GM21367 (cell line): ENCODE data around the gene BBX.
"Not testable (repeated sequence)": the region's sequence is repeated elsewhere in the genome, so short reads cannot be mapped to it uniquely, and the experiment has no call there.

Experiments
- ATAC-seq: cut with Tn5 transposase; IDR thresholded peaks from one replicate; pipeline ENCODE4 v1.9.1; 2021; ENCODE audit not compliant: unreplicated experiment

Gene BBX

DNA sequence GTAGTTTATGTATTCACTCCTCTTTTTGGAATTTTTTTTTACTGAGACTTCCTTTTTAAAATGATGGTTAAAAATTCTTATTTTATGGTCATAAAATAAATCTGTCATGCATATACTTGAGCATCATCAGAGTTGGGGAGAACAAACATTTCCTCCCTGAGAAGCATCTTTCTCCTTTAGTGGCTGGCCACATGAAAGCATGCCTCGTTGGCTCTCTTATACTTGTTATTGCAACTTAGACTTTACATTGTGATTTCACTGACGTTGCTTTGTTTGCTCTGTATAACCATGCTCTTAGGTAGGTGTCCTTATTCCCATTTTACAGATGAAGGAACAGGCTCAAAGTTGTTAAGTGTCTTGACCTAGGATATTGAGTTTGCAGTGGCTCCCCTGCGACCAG is 18.1 kb downstream of the BBX start:
- ATAC-seq, result no peak

- ATAC-seq, result no peak
These were observed 19.9 kb downstream of the BBX start for GRCh38 chr3:107542665-107543064.

DNA sequence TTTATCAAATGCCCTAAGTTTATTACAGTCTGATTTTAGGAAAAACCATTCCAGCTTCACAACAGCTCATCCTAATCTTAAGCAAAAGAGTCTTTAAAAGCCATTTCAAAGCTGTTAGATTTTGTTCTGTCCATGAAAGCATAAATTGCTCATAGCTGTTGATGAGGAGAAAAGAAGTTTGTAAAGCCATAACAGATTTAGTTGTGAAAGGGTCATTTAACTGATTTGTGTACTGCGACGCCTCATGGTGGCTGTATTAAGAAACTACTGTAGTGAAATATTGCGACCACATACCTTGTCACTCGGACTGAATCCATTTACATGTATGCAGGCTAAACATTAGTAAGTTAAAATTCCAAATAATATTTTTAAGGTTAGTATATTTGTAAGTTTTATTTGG is 20.9 kb downstream of the BBX start:
- no peak for ATAC-seq

DNA sequence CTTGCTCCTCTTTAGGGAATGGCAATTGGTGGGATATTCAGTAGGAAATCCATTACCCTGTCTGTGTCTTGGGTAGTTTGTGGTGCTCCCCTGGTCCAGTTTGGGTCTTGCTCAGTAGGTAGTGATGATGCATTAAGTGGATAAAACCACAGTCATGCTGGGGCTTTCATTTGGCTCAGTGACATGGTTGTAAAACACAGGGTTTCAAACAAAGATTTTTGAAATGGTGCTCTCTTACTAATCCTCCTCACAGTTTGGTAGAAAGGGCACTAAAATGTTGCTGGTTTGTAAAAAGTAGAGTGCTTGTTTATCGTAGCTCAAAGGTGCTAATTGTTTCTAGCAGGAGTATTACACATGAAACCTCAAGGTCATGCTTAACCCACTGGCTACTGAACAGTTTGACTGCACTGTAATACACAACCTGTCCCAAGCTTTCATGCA is 22.9 kb downstream of the BBX start:
- ATAC-seq, result no peak

DNA sequence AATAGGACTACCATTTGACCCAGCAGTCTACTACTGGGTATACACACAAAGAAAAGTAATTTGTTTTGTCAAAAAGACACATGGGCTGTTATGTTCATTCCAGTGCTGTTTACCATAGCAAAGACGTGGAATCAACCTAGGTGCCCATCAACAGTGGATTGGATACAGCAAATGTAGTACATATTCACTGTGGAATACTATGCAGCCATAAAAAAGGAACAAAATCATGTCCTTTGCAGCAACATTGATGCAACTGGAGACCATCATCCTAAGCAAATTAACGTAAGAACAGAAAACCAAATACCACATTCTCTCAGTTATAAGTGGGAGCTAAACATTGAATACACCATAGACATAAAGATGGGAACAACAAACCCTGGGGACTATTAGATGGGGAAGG is 25.8 kb downstream of the BBX start:
- ATAC-seq, result no peak

DNA sequence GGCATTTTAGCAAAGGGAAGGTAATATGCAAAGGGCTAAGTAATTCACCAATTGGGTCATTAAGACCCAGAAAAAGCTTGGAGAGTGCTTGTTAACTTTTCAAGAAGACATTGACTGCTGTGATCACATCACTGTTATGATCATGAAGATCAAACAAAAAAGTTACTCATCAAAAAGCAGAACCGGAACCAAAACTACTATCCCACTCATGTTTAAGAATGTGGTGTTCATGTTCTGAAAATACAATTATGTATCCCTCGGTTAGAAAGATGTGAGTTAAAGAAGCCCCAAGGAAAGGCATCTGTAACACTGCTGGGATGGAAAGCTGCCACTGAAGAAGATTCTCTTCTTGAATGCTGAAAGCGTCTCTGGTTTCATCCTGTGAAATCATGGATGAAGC is 32.6 kb downstream of the BBX start:
- no peak for ATAC-seq

DNA sequence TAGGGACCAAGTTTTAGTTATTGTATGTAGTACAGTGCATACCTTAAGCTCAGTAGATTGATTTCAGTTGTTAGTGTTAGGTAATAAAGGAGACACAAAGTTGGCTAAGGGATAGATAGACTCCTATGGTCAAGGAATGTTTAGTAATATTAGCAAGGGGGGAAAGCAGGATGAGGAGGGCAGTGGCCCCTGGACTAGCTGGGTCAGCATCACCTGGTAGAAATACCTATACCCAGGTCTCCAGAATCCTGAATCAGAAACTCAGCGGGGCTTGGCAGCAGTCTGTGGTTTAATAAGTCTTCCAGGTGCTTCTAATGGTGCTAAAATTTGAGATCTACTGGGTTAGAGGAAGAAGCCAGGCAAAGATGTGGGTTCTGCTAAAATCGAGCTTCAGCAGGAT is 35.0 kb downstream of the BBX start:
- no peak for ATAC-seq

GRCh38 chr3:107560166-107560565 is 37.4 kb downstream of the BBX start:
- ATAC-seq, result no peak

DNA sequence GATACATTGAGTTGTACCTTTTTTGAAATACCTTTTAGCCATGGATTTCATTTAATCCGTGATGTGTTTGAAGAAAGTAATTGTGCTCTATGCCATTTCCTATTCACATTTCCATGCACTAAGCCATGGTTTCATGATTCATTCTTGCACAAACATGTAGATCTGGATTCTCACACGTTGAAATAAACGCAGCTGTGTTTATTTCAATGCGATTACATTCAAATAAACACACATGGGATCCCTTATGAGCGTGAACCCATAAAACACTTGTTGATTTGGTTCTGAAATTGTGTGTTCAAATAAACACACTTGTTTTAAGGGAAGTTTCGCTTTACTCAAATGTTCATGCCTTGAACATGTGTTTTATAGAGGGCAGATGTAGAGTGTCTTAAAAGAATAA is 39.2 kb downstream of the BBX start:
- ATAC-seq, result no peak

GRCh38 chr3:107562969-107563529 is 40.3 kb downstream of the BBX start:
- ATAC-seq, result no peak

DNA sequence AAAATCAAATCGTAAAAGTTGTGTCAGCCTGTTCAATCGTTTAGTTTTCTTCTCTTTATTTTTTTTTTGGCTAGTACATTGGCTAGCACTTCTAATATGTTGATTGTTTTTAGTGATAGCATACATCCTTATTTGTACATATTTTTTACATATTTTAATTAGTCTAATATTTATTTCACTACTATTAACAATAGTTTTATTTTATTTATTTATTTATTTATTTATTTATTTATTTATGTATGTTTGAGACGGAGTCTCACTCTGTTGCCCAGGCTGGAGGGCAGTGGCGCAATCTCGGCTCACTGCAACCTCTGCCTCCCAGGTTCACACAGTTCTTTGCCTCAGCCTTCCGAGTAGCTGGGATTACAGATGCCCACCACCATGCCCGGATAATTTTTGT is 42.5 kb downstream of the BBX start:
- not testable (repeated sequence) for ATAC-seq

- not testable (repeated sequence) for ATAC-seq
These were observed 48.3 kb downstream of the BBX start for GRCh38 chr3:107571089-107571488.

DNA sequence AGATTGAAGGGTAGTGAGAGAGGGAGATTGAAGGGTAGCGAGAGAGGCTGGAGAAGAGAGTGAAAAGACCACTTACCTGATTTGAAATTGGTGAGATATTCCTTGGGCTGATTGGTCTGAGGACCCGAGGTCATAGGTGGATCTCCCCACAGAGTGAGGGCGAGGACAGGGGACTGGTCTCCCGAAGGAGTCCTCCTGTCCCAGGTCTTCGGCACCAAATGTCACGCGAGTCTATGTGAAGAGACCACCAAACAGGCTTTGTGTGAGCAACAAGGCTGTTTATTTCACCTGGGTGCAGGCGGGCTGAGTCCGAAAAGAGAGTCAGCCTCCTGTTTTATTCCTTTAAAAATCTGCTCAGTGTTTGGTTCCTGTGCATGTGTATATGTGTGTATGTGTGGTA is 48.7 kb downstream of the BBX start:
- not testable (repeated sequence) for ATAC-seq

DNA sequence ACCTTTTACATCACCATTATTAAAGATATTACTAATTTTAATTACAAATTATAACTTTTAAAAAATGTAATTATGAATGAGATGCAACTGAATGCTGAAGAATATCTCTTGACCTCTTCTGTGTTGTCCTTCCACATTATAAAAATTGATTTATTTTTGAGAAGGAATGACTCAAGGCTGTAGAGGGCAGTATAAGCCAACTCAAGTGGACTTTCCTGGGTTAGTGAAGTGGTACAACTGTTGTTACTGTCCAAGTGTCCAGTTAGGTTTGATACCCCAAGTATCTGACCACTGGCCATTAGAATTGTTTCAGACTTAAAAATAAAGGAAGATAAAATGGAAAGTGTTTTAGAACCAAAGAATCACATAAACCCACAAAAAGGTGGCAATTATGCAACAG is 51.9 kb downstream of the BBX start:
- ATAC-seq, result peak; percentile 81

- no peak for ATAC-seq
These were observed 55.3 kb downstream of the BBX start for GRCh38 chr3:107578091-107578490.

DNA sequence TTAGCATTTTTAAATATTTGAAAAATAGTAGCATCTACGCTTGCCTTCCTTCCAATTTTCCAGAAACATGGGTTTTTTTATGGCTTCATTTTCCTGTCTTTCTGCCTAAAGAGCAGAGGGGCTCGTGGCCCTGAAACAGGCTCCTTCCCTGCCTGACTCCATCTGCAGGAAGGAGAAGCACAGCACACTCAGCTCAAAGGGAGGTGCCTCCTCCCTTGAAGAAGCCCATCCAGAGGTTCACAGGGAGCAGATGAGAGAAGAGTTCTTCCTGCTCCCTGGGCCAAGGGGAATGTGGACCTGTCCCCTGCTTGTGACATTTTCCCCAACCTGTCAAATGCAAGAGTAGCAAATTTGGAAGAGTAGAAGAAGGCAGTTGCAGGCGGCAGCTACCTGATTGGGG is 55.8 kb downstream of the BBX start:
- no peak for ATAC-seq

DNA sequence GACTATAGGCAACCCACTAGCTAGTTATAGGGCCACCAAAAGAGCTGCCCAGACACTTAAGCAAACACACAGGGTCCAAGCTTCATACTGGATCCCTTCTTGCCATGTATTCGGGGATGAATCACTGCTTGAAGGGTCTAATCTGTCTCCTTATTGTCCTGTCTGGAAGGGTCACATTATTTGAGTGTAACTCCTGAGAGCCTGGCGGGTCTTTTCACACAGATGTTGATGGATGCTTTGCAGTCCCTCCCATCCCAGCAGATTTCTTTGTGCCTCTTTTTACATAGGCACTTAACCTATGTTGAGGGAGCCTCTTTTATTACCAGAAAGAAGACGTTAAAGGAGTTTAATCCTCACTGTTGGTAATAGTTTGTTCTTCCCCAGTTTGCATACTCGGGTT is 56.6 kb downstream of the BBX start:
- no peak for ATAC-seq

DNA sequence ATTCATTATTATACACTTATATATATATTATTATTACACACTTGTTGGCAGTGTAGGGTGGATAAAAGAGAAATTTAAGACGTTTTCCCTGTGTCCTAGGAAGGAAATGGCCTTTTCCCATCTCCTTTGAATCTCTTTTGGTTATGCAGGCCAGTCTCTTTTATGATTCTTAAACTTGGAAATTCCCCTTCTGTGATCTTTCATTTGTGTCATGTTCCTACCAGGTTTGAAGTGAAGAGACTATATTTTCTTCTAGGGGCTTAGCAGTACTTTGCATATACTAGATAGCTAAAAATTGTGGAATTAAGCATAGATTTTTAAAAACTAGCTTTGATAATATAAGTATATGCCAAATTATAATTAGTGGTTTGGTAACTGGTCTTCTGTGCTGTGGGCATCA is 58.5 kb downstream of the BBX start:
- ATAC-seq, result no peak

DNA sequence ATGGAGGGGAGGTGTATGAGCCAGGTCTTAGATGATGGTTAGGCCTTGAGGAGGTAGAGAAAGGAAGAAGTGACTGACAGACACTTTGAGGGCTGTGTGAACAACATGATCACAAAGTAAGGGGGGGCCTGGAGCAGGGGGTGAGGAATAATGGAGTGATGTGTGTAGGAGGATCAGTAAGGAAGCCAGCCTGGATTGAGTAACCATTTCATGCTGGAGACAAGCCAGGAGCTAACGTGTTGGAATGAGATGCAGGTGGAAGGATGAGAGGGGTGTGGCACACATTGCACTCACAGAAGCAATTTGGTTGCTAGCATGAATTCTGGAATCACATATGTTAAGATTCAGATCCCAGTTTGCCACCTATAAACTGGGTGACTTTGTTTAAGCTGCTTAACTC is 65.5 kb downstream of the BBX start:
- ATAC-seq, result no peak

DNA sequence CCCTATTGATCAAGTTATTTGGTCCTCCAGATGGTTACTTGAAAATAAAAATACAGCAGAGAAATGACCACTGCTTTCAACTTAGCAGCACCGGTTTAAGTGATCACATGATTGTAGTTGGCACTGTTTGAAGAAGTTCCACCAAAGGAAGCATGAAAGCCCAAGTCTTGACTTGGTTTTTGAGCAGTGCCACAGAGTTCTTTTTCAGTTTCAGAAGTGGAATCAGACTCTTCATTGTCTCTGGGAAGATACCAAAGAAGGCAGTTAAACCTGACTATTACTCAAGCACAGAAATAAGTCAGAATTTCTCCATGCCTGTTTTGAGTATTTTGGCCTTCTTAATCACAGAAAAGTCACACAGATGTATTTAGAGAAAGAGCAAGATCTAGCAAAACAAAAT is 66.7 kb downstream of the BBX start:
- ATAC-seq, result peak; percentile 88

GRCh38 chr3:107590786-107591185 is 68.0 kb downstream of the BBX start:
- ATAC-seq, result no peak

- ATAC-seq, result no peak
These were observed 69.3 kb downstream of the BBX start for GRCh38 chr3:107592073-107592472.

GRCh38 chr3:107594870-107595269 is 72.1 kb downstream of the BBX start:
- ATAC-seq, result no peak

DNA sequence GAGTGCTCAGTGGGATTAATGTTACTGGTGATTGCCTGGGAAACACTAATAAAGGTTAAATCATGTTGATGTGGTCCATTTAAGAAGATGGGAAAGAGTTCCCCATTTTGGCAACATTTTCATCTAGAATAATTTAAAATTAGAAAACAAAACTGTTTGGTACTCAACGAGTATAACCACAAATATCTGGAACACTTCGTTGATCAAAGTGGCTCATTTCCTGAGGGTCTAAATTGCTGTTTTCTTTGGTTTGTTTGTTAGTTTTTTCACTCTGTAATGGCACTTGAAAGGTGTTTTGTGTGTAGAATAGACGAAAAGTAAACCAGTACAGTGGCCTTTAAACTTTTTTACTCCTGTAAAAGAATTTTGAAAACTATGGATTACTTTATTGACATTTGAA is 73.9 kb downstream of the BBX start:
- no peak for ATAC-seq
